T47D (cell line): ENCODE measurements around the gene RGSL1.
A peak's percentile ranks its signal among the peaks of the same experiment; 100 is the strongest.
"Not testable (repeated sequence)": the region's sequence is repeated elsewhere in the genome, so short reads cannot be mapped to it uniquely, and the experiment has no call there.

ENCODE experiments used
- DNase-seq, 2 experiments: peaks; one replicate each; pipeline versions ENCODE4 v3.0.0 to v3.0.0-alpha.2; 2011 to 2012; ENCODE audit warnings: low read depth in 1 of 2, low spot score in 1 of 2
- JUND ChIP-seq: IDR thresholded peaks from 2 replicates; pipeline ENCODE4 v1.6.1; 2012; ENCODE audit warnings: low read depth
- in situ Hi-C: cut with HindIII; loops from 2 replicates; pipeline ENCODE4 v1.10.0; 2016; ENCODE audit warnings: low sequenced_read_pairs, low pct_unique_long_range_greater_than_20kb

The RGSL1 gene

GRCh38 chr1:182515556-182515955, 65.6 kb downstream of the RGSL1 start:
- no peak for TF ChIP-seq JUND
- DNase-seq, result no peak
- in situ Hi-C loops, result no loop called here

DNA sequence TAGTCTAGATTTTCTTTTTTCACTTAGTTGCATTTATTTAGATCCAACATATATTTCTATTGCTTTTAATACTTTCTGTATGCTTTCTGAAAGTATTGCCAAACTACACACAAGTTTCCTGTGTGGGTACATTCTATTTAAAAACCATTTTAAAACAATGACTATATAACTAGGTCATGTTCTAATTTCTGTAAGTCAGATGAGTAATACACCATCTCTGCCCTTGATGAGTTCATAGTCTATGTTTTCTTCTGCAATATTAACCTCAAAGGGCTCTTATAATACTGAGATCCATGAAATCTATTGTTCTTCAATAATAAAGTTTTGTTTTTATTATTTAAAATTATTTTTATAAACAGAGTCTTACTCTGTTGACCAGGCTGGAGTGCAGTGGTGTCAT, 70.8 kb downstream of the RGSL1 start:
- no peak for TF ChIP-seq JUND
- in situ Hi-C loops, result no loop called here
- DNase-seq, result no peak

- DNase-seq, result no peak
- in situ Hi-C loops, result no loop called here
- TF ChIP-seq JUND, result no peak
These were observed 75.4 kb downstream of the RGSL1 start for GRCh38 chr1:182525342-182525741.

- in situ Hi-C loops, result no loop called here
- no peak for TF ChIP-seq JUND
- peak in 1 of 2 experiments; percentile 13 for DNase-seq
These were observed 77.7 kb downstream of the RGSL1 start for GRCh38 chr1:182527680-182528079.

DNA sequence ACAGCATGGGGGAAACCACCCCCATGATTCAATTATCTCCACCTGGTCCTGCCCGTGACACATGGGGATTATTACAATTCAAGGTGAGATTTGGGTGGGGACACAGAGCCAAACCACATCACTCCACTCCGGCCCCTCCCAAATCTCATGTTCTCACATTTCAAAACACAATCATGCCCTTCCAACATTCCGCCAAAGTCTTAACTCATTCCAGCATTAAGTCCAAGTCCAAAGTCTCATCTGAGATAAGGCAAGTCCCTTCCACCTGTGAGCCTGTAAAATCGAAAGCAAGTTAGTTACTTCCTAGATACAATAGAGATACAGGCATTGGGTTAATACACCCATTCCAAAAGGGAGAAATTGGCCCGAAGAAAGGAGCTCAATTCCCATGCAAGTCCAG, 78.3 kb downstream of the RGSL1 start:
- DNase-seq, in situ Hi-C loops: not testable (repeated sequence)

- TF ChIP-seq JUND, result no peak
- DNase-seq, result no peak
- in situ Hi-C loops, result no loop called here
These were observed 84.0 kb downstream of the RGSL1 start for GRCh38 chr1:182533896-182534295.

DNA sequence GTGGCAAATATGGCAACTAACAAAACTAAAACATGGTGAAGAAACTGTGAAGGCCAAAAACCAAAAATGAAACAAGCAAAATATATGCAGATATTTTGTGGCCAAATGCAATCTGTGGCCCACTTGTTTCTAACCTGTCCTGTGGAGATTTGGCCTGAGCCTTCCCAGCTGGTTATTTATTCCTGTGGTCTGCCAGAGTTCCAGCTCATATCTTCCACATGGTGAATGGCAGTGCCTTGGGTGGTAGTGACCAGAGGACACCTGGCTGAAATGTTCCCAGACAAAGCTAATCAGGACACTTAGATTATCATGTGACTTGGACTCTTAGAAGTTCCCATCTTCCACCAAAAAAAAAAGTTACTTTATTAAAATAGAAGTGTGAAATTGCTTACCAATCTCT, 99.4 kb downstream of the RGSL1 start:
- in situ Hi-C loops, result no loop called here
- DNase-seq, result no peak
- TF ChIP-seq JUND, result no peak

GRCh38 chr1:182549811-182550210, 99.9 kb downstream of the RGSL1 start:
- in situ Hi-C loops, result no loop called here
- DNase-seq, result peak in 1 of 2 experiments; percentile 13
- TF ChIP-seq JUND, result no peak

GRCh38 chr1:182552527-182552926, 102.6 kb downstream of the RGSL1 start:
- in situ Hi-C loops, result no loop called here
- TF ChIP-seq JUND, result no peak

GRCh38 chr1:182555493-182555892, 105.5 kb downstream of the RGSL1 start:
- no peak for TF ChIP-seq JUND
- in situ Hi-C loops, result no loop called here
- no peak for DNase-seq

More at GRCh38 chr1:182552527-182552926, 102.6 kb downstream of the RGSL1 start:
- no peak for DNase-seq

- TF ChIP-seq JUND, result no peak
- in situ Hi-C loops, result no loop called here
- no peak for DNase-seq
These were observed 106.3 kb downstream of the RGSL1 start for GRCh38 chr1:182556279-182556678.

GRCh38 chr1:182560392-182560984, 110.5 kb downstream of the RGSL1 start:
- TF ChIP-seq JUND, result no peak
- in situ Hi-C loops, result no loop called here
- no peak for DNase-seq

- DNase-seq, result no peak
- in situ Hi-C loops, result no loop called here
- TF ChIP-seq JUND, result no peak
These were observed 111.5 kb downstream of the RGSL1 start for GRCh38 chr1:182561456-182561855.

DNA sequence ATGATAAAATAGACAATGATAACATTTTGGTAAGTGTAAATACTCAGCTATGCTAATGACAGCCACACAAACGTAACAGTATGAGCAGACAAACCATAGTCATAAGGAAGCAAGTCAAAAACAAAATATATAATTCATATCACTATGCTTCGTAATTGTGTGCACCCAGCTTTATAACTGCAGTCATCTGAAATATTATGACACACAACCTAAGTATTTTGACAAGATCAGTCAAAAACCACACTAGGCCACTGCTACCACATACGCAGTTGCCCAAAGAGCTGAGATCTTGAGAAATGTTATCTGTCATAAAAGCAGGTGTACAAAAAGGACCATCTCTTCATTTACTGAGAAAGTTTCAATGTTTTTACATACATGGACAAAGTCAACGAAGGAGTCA, 113.1 kb downstream of the RGSL1 start:
- in situ Hi-C loops, result no loop called here
- TF ChIP-seq JUND, result no peak
- DNase-seq, result no peak
